Activated CD4-positive, alpha-beta T cell treated with anti-CD3 and anti-CD28 coated beads for 1 hour (primary cell): ENCODE data around the gene CCDC182.
A peak's percentile ranks its signal among the peaks of the same experiment; 100 is the strongest.

Experiments used
- DNase-seq: peaks from one replicate; pipeline ENCODE4 v3.0.0-alpha.2; 2020

CCDC182 gene

DNA sequence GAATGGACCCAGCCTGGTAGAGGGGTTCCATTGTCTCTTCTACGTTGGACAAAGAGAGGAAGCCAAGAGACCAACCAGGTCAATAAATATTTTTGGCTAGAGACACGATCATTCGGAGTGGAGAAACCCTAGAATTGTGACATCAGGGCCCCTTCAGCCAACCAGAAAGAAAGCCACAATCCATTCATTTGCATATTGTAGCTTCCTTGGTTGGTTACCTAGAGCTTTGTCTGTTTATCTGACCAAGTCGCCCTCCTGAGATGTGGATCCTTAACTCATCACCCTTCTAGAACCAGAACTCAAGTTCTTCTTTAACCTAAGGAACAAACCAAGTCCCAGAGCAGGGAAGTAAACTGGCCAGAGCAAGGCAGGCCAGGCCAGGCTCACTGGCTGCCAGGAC lies at the start of gene CCDC182:
Gene CCDC182 (minus strand): TSS at position 58 of the 400 bp plus-strand sequence. CDS start 27 bp downstream, at position 31.
- DNase-seq: no peak

DNA sequence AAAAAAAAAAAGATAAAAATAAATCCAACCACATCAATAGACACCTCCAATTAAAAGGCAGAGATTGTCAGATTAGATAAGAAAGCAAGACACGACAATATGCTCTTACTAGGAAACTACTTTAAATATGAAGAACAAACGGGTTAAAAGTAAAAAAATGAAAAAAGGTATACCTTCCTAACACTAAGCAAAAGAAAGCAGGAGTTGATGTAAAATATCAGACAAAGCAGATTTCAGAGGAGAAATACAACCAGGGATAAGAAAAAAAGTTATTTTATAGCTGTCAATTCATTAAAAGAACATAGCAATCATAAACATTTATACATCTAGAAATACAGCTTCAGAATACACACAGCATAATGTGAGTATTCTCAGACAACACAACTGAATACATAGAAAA lies 49.7 kb upstream of the CCDC182 start:
- DNase-seq: no peak

DNA sequence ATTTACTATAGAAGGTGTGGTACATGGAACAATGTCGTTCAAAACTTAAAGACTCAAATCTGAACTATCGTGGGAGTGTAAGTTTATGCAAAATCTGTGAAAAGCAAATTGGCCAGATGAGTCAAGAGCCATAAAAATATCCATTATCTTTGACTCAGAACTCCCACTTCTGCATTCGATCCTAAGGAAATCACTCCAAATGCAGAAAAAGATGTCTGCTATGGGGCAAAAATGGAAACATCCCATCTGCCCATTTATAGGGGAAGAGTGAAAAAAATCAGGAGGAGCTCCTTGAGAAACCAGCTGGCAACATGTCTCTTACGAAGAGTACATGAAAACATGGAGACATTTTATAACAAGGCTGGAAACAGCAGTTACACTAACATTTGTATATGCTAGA lies 43.6 kb upstream of the CCDC182 start:
- no peak for DNase-seq

DNA sequence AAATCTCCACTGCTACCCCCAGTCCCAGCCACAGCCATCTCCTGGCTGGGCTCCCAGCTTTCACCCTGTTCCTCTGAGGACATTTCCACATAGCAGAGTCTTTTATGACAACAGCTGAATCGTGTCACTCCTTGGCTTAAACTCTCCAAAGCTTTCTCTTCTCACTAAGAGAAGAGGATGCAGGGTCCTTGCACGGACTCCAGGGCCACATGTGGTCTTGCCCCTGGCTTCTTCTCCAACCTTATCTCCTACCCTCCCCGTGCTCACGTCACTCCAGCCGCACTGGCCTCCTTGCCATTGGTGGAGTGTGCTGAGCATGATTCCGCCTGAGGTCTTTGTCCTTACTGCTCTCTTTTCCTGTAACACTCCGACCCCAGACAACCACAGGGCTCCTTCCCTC lies 39.9 kb upstream of the CCDC182 start:
- DNase-seq: no peak

- DNase-seq: no peak
Observed at GRCh38 chr17:57784226-57784895, 39.3 kb upstream of the CCDC182 start.

DNA sequence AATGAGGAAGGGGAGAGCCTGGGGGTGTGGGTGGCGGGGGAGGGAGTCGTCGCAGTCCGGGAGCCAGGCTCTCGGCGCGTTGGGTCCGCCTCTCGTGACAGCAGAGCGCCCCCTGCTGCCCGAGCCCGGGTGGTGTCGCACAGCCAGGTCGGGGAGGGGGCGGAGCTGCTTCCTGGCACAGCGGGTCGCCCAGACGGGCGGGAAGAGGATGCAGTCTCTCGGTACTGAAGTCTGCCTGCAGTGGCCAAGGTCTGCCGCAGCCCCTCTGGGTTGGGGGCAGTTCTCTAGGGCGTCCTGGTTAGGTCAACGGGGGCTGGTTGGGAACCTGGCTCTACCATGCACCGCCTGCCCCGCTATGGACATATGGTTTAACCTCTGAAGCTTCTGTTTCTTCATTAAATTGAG lies 38.2 kb upstream of the CCDC182 start:
- peak; percentile 56 for DNase-seq

GRCh38 chr17:57782647-57783337 lies 37.7 kb upstream of the CCDC182 start:
- DNase-seq: no peak

DNA sequence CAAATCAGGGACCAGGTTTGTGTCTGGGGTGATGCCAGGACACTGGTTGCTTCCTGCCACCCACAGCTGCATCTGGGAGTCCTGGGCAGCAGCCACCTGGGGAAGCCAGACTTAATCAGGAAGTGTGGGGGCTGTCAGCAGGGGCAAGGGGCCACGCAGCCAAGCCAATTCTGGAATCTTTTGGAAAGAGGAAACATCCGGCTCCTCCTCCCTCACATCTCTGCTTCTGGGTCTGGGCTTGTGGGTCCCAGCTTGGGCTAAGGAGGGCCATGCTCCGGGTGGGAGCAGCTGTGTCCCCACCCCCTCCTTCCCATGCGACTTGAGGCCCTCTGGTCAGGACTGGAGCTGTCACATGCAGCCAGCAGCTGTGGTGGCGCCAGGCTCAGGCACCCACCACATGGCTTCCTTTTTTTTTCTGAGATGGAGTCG lies 37.0 kb upstream of the CCDC182 start:
- no peak for DNase-seq

GRCh38 chr17:57781386-57782061 lies 36.4 kb upstream of the CCDC182 start:
- DNase-seq: no peak

DNA sequence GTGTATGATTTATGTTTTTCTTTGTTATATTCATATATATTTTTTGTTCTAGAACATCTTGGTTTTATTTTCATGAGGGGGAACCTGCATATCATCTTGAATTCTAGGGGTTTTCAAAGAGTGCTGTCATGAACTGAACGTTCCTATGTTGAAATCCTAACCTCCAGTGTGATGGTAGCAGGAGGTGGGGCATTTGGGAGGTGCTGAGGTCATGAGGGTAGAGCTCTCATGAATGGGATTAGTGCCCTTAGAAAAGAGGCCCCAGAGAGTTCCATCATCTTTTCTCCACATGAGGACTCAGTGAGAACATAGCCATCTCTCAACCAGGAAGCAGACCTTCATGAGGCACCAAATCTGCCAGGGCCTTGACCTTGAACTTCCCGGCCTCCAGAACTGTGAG lies 34.6 kb upstream of the CCDC182 start:
- DNase-seq: no peak

GRCh38 chr17:57778306-57778705 lies 33.2 kb upstream of the CCDC182 start:
- DNase-seq: no peak

DNA sequence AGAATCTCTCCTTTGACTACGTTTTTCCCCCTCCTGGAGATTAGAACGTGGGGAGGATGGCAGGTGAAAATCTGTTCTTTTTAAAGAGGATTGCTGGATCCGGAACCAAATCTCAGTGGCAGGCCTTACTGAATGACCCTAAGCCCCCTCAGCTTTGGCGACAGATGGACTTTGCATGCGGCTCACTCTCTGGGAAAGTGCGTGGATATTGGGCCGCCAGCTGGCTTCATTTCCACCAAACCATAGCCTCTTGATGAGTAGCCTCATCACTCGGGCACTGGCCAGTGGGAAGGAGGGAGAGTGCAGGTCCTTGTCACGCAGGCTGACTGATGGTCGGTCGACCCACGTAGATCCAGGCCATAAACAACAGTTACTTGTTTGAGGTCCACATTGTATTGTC lies 31.3 kb upstream of the CCDC182 start:
- no peak for DNase-seq

- no peak for DNase-seq
Observed at GRCh38 chr17:57774872-57775271, 29.8 kb upstream of the CCDC182 start.

DNA sequence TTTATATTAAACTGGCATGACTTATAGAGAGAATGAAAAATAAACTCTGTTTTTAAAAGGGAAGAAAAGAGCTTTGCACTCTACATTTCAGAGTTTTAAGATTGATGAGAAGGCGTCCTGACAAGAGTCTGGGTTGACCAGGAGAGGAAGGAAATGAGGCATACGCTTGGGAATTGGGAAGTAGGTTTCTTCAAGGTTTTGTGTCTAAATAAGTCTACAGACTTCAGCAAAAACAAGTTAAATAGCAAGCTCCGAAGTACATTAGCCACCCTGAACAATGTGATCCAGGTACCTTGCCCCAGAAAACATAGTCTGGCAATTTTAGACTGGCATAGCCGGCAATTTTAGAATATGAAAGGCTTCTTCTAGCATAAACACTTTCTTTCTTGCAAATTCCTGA lies 28.5 kb upstream of the CCDC182 start:
- DNase-seq: no peak

DNA sequence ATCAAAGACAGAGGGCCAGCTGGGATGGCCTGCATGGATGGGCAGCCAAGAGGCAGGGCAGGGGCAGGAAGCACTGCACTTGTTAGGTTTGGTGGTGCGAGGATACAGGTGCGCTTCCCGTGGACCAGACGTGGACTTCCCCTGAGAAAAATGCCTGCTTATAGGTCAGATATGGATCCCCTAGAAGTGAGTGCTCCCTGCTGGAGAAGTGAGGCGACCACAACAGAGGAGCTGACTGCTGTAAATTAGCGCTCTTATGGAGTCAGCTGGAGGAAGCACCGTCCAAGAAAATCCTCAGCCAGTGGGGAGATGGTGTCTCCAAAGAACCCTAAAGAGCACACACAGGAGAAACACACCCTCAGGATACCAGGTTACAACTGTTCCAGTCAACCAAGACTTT lies 27.7 kb upstream of the CCDC182 start:
- no peak for DNase-seq

DNA sequence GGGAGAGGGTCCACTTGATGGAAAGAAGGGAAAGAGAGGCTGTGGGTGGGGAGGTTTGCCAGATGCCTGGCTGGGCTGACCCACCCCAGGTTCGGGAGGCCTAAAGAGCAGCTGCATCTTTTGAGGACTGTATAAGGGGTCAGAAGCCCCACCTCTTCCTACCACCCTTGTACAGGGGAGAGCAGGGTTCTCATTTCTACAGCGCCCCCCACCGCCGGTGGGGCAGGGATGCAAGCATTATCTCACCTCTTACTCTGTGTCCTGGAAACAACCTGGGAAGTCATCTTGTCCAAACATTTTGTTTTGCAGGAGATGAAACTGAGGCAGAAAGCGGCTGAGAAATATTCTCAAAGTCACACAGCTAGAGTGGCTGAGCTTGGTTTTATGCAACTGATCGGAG lies 22.5 kb upstream of the CCDC182 start:
- no peak for DNase-seq

DNA sequence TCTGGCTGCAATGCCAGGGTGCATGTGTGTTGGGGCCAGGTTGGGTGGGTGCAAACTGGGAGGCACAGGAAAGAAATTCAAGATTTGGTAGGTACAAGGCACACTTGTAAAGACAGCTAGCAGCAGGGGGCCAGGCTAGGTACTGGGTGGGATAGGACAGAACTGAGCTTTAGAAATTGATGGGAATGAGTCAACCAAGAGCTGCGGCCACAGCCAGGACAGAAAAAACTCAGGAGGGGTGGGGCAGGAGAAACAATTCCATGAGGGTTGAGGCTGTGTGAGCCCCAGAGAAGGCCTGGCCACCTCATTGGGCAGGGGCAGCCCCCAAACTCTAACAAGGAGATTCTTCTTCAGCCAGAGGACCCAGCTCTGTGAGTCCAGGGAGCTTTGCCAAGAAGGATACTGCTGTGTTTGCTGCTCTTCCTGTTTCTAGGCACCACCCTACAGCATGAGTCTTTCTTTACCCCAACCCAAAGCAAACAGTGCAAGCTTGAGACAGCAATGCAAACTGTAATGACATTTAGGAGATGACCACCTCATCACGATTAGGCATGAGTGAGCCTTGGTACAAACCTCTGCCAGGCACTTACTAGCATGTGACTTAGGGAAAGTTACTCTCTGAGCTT lies 21.3 kb upstream of the CCDC182 start:
- DNase-seq: no peak

- no peak for DNase-seq
Observed at GRCh38 chr17:57762452-57763395, 17.6 kb upstream of the CCDC182 start.

DNA sequence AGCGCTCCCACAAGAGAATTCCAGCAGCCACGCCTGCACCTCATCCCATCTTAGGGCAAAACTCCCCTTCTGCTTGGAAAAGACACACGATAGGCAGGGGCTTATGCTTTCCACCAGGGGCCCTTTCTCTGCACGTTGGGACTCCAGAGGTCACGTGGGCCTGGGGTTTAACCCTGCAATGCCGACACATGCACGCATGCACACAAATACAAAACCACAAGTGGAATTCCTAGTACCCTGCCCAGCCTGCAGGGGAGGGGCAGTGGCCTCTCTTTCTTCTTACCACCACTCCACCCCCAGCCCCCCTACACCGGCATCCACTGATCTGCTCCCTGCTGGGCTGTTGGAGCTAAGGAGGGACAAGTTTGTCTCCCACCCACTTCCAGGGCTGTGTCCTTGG lies 16.8 kb upstream of the CCDC182 start:
- no peak for DNase-seq

DNA sequence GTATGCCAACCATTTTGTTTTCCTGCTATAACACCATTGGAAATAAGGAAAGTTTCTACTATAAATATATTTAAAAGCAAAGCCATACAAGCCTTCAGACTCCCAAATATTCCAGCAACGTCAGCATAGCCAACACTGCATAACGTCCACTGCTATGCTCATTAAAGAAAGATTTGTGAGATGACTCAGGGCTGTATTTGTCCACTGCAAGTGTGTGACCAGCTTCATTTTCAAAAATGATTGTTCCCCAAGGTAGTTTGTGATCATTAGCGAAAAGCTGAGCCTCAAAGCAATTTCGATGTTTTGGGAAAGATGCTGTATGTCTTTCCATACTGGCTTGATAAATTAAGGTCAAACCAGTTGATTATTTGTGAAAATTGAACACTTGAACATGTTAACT lies 14.9 kb upstream of the CCDC182 start:
- no peak for DNase-seq

DNA sequence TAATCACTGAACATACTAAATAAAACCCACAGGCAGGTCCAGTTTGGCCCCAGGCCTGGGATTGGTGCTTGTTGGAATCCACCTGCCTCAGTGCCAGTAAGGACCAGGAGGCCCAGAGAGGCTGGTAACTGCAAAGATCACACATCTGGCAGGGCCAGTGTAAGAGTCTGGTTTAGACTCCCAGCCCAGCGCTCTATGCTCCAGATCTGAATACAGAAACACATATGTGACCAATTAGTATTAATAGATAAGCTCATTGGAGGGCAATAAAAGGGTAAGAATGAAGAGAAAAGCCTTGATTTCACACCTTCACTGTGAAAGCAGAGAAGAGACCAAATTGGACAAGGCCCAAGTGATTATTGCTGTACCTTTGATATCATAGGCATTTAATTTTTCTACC lies 13.6 kb upstream of the CCDC182 start:
- no peak for DNase-seq

- DNase-seq: no peak
Observed at GRCh38 chr17:57757735-57758134, 12.6 kb upstream of the CCDC182 start.

DNA sequence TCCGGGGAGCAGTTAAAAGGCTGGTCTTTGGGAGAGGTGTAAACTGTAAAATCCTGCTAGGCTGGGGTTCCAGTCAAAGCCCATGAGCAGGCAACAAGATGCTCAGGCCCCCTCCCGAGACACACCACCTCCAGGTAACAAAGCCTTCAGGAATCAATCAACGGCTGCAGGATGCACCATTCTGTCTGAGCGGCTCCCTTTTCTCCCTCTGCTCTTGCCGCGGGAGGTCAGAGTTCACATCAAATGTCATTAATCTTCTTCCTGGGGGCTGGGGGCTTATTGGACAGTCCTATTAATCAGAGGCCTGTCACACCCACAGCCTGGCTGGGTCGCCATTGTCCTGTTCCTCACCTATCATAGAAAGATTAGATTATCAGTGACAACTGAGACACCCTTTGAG lies 11.9 kb upstream of the CCDC182 start:
- DNase-seq: no peak
